Ectodermal cell (in vitro differentiated cells): ENCODE data around the gene IER3IP1. TPM values are rescaled to one million over a fixed set of nuclear protein-coding genes. Genes with fewer than 3 reads are reported as not detected.
"Not testable (repeated sequence)": the region's sequence is repeated elsewhere in the genome, so short reads cannot be mapped to it uniquely, and the experiment has no call there.

ENCODE experiments used
- H3K27ac ChIP-seq: 2 replicates; pipeline ENCODE4 v1.7.0; 2013; ENCODE audit warnings: mild to moderate bottlenecking, low read depth, low read length; ENCODE audit not compliant: insufficient read depth, poor library complexity, severe bottlenecking
- H3K27me3 ChIP-seq: 2 replicates; pipeline ENCODE4 v1.7.0; 2013; ENCODE audit warnings: mild to moderate bottlenecking, low read length; ENCODE audit not compliant: insufficient read depth, control insufficient read depth, poor library complexity, severe bottlenecking
- H3K36me3 ChIP-seq: one replicate; pipeline ENCODE4 v1.7.0; 2013; ENCODE audit warnings: low read length; ENCODE audit not compliant: control insufficient read depth, insufficient read depth
- H3K4me1 ChIP-seq: one replicate; pipeline ENCODE4 v1.7.0; 2013; ENCODE audit warnings: low read length; ENCODE audit not compliant: control insufficient read depth, insufficient read depth
- H3K4me3 ChIP-seq: 2 replicates; pipeline ENCODE4 v1.7.0; 2013; ENCODE audit warnings: low read depth, low read length, control low read depth; ENCODE audit not compliant: insufficient read depth
- H3K9me3 ChIP-seq: 2 replicates; pipeline ENCODE4 v1.7.0; 2013; ENCODE audit warnings: mild to moderate bottlenecking, low read length, moderate library complexity; ENCODE audit not compliant: control insufficient read depth
- WGBS, 2 experiments: methylation state at CpG; one replicate each; pipeline ENCODE4 v1.1.7; 2013; ENCODE audit warnings: missing lambda C conversion rate in 2 of 2; 5-methylcytosine and 5-hydroxymethylcytosine counted together
- polyA plus RNA-seq, 4 experiments: library from polyadenylated mRNA; stranded (reverse); fragments of 50-300 nt; gene quantifications; one replicate each; pipeline ENCODE4 v1.2.3, GENCODE V29; 2013

The IER3IP1 gene
- 15.8 TPM for polyA plus RNA-seq (2013, experiment 1 of 4)
- 16.3 TPM for polyA plus RNA-seq (2013, experiment 2 of 4)
- 16.7 TPM for polyA plus RNA-seq (2013, experiment 3 of 4)
- 17.3 TPM for polyA plus RNA-seq (2013, experiment 4 of 4)

GRCh38 chr18:47175898-47176575 is at the start of gene IER3IP1:
Gene IER3IP1 (minus strand): TSS chr18:47176364. CDS start chr18:47176277, 87 bp downstream.
- Histone ChIP-seq H3K36me3 (no peaks in the 10 kb centered on the region), H3K4me3 (peak within 1 kb of the TSS; percentile 76), H3K4me1 (no peaks in the 10 kb centered on the region), H3K27ac (peak within 1 kb of the TSS; percentile 53), H3K9me3 (no peaks in the 10 kb centered on the region), H3K27me3 (no peaks in the 10 kb centered on the region)
- 1% methylated on average over 48 of the region's 48 CpGs for whole genome bisulfite sequencing, 2 experiments

- no peak overlapping the region for H3K27ac ChIP-seq
- 6 to 10% methylated on average over 4 to 5 of the region's 5 CpGs for WGBS, 2 experiments
- no peaks in the 10 kb centered on the region for H3K4me1 ChIP-seq
- no peak overlapping the region for H3K4me3 ChIP-seq
- no peaks in the 10 kb centered on the region for H3K36me3 ChIP-seq
- H3K9me3 ChIP-seq, result no peaks in the 10 kb centered on the region
- H3K27me3 ChIP-seq, result peaks cover 3% of the 10 kb centered on the region
Measured at GRCh38 chr18:47215554-47216138, 39.5 kb upstream of the IER3IP1 start.

DNA sequence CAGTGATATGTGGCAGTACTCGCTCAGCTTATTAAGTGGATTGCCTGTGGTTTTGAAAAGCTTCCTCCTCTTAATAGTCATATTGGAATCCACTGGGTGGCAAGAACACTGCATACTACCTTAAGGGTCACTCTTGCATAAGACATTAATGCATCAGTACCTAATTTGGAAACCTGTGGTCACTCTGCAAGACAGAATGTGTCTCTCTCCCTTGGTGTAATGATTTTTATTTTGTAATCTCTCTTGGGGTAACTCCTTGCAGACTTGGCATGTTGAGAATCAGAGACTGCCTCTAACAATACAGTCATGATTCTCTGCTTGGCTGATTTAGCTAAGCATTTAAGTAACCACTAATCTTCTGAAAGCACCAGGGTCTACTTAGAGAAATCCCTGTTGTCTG is 33.0 kb upstream of the IER3IP1 start:
- no peaks in the 10 kb centered on the region for H3K9me3 ChIP-seq
- peak overlapping the region; percentile 17 for H3K27ac ChIP-seq
- no peak overlapping the region for H3K4me3 ChIP-seq
- peaks cover 31% of the 10 kb centered on the region for H3K4me1 ChIP-seq
- 88 to 95% methylated on average over 1 of the region's 1 CpG for WGBS, 2 experiments
- H3K36me3 ChIP-seq, result no peaks in the 10 kb centered on the region
- H3K27me3 ChIP-seq, result no peaks in the 10 kb centered on the region

- H3K9me3 ChIP-seq, result no peaks in the 10 kb centered on the region
- H3K27me3 ChIP-seq, result no peaks in the 10 kb centered on the region
- 18 to 29% methylated on average over 1 to 2 of the region's 2 CpGs for WGBS, 2 experiments
- H3K4me1 ChIP-seq, result peaks cover 36% of the 10 kb centered on the region
- peak overlapping the region; percentile 37 for H3K27ac ChIP-seq
- no peak overlapping the region for H3K4me3 ChIP-seq
- H3K36me3 ChIP-seq, result no peaks in the 10 kb centered on the region
Measured at GRCh38 chr18:47206945-47207637, 30.9 kb upstream of the IER3IP1 start.

DNA sequence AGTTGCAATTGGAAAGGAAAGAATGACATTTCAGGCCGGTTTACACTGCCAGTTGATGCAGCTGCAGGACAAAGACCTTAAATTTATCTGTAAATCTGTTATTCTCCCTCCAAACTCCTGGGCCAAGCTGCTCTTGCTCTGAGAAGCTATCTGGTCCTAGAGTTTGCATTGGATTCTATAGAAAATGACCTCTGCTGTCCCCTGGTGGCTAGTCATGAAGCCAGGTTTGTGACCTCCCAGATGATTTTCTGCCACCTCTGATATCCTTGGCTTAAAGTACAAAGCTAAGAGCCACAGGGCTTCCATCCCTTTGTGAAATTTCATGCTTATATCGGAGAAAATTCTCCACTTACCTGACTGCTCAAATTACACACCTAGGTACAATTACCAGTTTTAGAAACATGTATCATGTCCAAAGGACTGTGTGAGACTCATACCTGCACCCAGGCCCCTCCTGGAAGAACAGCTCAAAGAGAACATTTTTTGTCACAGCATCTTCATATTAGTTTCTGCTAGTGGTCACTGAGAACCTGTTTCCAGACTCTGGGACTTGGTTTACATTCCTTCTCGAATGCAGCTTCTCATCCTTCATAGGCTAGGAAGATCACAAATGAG is 28.9 kb upstream of the IER3IP1 start:
- Histone ChIP-seq H3K27me3 (no peaks in the 10 kb centered on the region), H3K4me3 (no peak overlapping the region), H3K9me3 (no peaks in the 10 kb centered on the region), H3K36me3 (no peaks in the 10 kb centered on the region), H3K4me1 (peaks cover 36% of the 10 kb centered on the region), H3K27ac (no peak overlapping the region)
- 55 to 59% methylated on average over 3 of the region's 3 CpGs for WGBS, 2 experiments

- H3K9me3 ChIP-seq, result no peaks in the 10 kb centered on the region
- H3K27ac ChIP-seq, result no peak overlapping the region
- peaks cover 29% of the 10 kb centered on the region for H3K4me1 ChIP-seq
- no peaks in the 10 kb centered on the region for H3K27me3 ChIP-seq
- no peak overlapping the region for H3K4me3 ChIP-seq
- WGBS, 2 experiments, result 50 to 55% methylated on average over 2 to 3 of the region's 3 CpGs
- no peaks in the 10 kb centered on the region for H3K36me3 ChIP-seq
Measured at GRCh38 chr18:47203626-47204464, 27.7 kb upstream of the IER3IP1 start.

- H3K4me3 ChIP-seq, H3K4me1 ChIP-seq, H3K9me3 ChIP-seq, H3K27me3 ChIP-seq, H3K36me3 ChIP-seq, H3K27ac ChIP-seq: not testable (repeated sequence)
- 86 to 90% methylated on average over 3 of the region's 3 CpGs for WGBS, 2 experiments
Measured at GRCh38 chr18:47195961-47196360, 19.8 kb upstream of the IER3IP1 start.

DNA sequence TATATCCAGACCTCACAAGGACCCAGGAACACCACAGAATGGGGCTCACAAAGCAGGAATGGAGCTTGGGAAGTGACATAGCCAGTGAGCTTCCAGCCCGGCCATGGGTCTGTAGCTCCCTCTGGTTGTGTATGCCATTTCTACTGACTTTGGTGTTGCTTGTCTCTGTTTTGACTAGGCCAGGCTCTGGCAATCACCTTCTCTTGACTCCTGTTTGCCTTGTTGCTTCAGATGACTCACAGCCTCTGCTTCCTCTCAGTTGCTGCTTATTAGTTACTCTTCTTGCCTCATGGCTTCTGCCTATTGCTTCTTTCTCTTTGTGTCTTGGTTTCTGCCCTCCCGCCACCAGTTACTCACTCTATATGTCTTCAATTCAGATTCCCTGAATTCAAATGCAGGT is 15.8 kb upstream of the IER3IP1 start:
- Histone ChIP-seq H3K4me1 (no peaks in the 10 kb centered on the region), H3K36me3 (no peaks in the 10 kb centered on the region), H3K9me3 (no peaks in the 10 kb centered on the region), H3K4me3 (no peak overlapping the region), H3K27me3 (no peaks in the 10 kb centered on the region), H3K27ac (no peak overlapping the region)
- 87 to 92% methylated on average over 2 of the region's 2 CpGs for WGBS, 2 experiments

DNA sequence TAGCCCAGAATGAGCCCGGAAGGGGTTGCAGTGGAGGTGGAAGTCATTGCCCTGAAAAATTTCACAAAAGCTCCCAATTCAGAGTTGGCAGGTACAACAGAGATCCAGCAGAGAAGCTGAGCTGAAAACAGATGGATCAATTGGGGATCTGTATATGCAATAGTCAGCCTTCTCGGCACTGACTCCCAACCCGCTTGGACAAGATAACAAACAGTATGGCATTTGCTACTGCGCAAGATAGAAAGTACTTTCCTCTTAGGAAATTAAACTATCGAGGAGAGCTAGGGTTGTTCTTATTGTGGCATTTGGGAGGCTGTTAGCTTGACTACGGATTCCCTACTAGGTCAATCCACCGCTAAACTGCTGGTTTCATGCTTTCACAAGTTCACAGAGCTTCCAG is 11.6 kb upstream of the IER3IP1 start:
- H3K27ac ChIP-seq, result no peak overlapping the region
- no peaks in the 10 kb centered on the region for H3K27me3 ChIP-seq
- 82 to 84% methylated on average over 7 of the region's 7 CpGs for WGBS, 2 experiments
- peaks cover 4% of the 10 kb centered on the region for H3K9me3 ChIP-seq
- H3K36me3 ChIP-seq, result no peaks in the 10 kb centered on the region
- H3K4me1 ChIP-seq, result no peaks in the 10 kb centered on the region
- no peak overlapping the region for H3K4me3 ChIP-seq
